ENCODE results near the gene MCAT.

Gene MCAT

DNA sequence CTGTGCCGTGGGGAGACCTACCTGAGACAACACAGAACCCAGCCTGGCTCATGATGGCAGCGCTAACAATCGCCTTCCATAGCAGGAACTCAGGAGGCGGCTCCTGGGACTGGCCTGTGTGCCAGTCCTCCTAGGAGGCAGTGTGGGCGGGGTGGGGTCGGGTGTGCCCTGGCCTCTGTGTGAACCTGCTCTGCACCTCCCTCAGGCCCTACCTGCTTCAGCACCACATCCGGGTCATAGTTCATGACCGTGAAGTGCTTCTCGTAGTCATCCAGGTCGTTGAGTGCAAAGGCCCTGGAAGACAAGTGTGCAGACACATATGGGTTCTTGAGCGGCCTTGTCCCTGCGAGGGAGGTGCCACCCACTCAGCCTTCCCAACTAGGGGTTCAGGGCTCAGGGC lies 28.4 kb upstream of the MCAT start:
- no peak for DNase-seq

- no peak for DNase-seq
These were observed 27.9 kb upstream of the MCAT start for GRCh38 chr22:43171019-43171491.

- DNase-seq, result no peak
These were observed 26.9 kb upstream of the MCAT start for GRCh38 chr22:43170131-43170480.

- DNase-seq, result no peak
These were observed 26.3 kb upstream of the MCAT start for GRCh38 chr22:43169310-43170130.

- DNase-seq, result peak; percentile 74
These were observed 25.5 kb upstream of the MCAT start for GRCh38 chr22:43168471-43169309.

- DNase-seq, result no peak
These were observed 23.9 kb upstream of the MCAT start for GRCh38 chr22:43167001-43167589.

GRCh38 chr22:43166132-43166930 lies 23.1 kb upstream of the MCAT start:
- no peak for DNase-seq

GRCh38 chr22:43164636-43165035 lies 21.4 kb upstream of the MCAT start:
- no peak for DNase-seq

GRCh38 chr22:43163241-43163795 lies 20.1 kb upstream of the MCAT start:
- no peak for DNase-seq

GRCh38 chr22:43162412-43163150 lies 19.4 kb upstream of the MCAT start:
- DNase-seq, result no peak

DNA sequence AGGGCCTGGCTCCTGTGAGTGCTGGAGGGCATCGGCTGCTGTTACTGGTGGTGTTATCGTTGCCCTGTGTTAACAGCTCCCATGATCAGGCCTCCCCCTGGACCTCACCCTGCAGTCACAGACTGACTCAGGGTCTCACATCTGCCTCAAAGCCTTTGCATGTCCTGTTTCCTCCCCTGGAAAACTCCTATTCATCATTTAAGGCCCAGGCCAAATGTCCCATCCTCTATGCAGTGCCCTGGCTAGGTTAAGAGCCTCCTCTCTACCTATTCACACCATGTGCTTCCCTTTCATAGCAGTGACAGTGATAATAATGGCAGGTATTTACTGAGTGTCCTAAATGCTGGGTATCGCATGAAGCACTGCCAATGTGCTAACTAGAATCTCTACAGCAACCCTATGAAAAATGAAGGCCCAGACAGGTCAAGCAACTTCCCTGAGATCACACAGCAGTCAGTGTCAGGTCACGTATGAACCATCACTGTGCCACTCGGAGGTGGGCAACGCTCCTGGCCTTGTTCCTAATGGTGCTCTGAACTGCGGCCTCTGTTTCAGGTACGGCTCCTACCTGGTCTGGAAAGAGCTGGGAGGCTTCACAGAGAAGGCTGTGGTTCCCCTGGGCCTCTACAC lies 17.4 kb upstream of the MCAT start:
- no peak for DNase-seq

DNA sequence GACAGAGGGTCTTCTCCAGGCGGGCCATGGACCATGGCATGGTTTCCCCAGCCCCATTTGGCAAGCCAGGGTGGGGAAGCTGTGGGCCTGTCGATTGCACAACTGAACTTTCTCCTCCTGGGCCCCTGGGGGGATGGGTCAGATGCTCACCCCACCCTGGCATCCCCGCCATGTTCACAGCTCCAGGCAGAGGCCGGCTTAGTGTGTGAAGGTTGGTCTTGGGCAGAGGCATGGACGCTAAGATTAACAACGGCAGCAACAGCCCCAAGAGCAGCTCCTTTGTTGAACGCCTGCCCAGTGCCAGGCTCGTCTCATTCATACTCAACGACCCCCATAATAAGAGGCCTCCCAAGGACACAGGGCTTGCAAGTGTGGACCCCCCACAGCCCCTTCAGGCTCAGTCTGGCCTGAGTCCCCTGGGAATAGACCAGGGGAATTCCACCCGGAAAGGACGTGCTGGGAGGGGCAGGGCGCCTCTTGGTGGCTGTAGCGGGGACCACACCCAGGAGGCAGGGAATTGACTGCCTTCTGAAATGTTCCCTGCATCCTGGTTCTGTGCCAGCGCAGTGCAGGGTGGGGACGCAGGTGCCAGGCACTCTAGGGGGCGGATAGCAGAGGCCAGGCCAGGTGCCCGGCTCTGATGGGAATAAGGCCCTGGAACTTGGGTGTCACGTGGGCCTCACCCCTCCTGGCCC lies 16.4 kb upstream of the MCAT start:
- no peak for DNase-seq

DNA sequence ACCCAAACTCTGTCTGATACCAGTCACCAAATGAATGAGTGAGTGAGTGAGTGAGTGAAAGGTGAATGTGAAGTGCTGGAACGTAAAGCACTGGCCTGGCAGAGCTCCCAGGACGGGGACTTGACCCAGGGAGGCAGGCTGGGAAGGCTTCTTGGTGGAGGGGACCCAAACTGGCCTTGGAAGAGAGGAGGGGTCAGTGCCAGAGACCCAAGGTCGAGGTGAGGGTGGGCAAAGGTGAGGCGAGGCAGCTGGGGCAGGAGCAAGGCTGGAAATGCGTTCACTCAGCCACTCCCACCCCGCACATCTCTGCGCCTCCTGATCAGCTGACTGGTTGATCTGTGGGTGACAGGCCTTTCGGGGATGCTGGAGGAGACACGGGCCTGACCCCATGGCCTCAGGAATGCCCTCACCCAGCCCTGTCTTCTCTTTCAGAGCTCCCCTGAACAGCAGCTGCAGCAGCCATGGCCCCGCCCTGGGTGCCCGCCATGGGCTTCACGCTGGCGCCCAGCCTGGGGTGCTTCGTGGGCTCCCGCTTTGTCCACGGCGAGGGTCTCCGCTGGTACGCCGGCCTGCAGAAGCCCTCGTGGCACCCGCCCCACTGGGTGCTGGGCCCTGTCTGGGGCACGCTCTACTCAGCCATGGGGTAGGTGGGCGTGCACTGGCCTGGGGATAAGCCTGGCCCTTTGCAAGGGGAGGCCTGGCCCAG lies 15.7 kb upstream of the MCAT start:
- no peak for DNase-seq

DNA sequence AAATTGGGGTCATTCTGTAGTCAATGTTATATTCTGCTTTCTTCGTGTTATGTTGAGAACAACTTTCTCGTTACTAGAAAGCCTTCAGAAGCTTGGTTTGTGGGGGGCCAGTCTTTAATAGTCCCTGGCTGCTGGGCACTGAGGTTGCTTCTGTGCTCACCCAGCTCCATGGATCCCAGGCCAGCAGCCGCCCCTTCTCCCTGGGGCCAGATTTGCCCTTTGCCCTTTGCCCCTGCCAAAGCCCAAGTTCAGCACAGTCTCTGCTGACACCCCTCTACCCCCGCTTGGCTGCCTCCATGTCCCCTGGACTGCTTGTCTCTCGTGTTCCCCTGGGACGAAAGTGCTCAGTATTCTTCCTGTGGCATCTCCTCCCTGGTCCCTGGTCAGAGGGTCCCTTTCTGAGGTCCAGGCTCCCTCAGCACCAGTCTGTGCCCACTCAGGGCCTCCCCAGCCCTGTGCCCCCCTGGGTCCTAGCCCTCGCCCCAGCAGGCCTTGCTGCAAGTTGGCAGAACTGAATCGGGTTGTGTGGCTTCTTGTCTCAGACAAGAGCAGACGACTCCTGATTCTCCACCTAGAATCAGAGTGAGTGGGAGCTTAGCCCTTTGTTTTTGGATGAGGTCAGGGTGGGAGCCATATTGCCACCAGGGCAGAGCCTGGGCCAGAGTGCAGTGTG lies 14.8 kb upstream of the MCAT start:
- no peak for DNase-seq

DNA sequence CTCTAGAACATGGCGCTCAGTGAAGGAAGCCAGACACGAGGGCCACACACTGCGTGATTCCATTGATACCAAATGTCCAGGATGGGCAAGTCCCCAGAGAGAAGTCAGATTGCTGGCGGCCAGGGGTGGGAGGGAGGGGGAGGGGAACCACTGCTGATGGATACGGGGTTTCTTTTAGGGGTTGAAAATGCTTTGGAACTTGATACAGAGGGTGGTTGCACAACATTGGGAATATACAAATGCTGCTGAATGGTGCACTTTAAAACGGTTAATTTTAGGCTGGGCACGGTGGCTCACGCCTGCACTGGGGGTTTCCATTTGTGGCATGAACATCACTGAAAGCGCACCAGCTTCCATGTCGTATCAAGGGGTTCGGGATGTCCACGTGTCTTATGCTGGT lies 13.2 kb upstream of the MCAT start:
- no peak for DNase-seq

DNA sequence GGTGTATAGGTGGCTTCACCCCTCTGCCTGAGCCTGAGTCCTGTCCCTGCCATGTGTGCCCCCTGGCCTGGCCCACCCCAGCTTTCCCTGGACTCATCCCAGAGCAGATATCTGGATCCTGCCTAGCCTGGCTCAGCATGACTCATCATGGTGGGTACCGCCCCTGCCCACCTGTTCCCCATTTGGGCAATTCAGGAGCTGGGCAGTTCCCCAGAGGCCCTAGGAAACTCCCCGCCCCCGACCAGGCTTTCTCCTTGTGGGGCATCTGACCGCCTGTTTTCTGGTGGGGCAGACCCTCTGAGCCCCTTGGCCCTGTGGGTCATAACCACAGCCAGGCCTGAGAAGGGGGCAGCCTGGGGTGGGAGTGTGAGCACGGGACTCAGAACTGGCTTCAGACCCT lies 12.6 kb upstream of the MCAT start:
- DNase-seq, result no peak

GRCh38 chr22:43154887-43155536 lies 11.8 kb upstream of the MCAT start:
- DNase-seq, result no peak

- no peak for DNase-seq
These were observed 10.7 kb upstream of the MCAT start for GRCh38 chr22:43153899-43154298.

Data from EL (cell line).